Lower lobe of right lung (tissue), 2 donors: ENCODE data around the gene ZNF630. TPM values are rescaled to one million over a fixed set of nuclear protein-coding genes. Genes with fewer than 3 reads are reported as not detected.

Source experiments
- ATAC-seq, 2 donors: fragments of 200-7000 bp; cut with Tn5 transposase; one replicate each; pipeline ENCODE4 v1.9.1; 2020 to 2022; ENCODE audit warnings: mild to moderate bottlenecking in 2 of 2, moderate library complexity in 2 of 2
- DNase-seq: peaks from one replicate; pipeline ENCODE4 v3.0.0-alpha.2; 2020
- H3K27ac ChIP-seq: fragments of 200-600 bp; one replicate; pipeline ENCODE4 v1.8.0; 2022
- H3K27me3 ChIP-seq: fragments of 200-600 bp; one replicate; pipeline ENCODE4 v1.8.0; 2022; ENCODE audit warnings: low read depth
- H3K36me3 ChIP-seq: fragments of 200-600 bp; one replicate; pipeline ENCODE4 v1.8.0; 2022; ENCODE audit warnings: mild to moderate bottlenecking
- H3K4me1 ChIP-seq: fragments of 200-600 bp; one replicate; pipeline ENCODE4 v1.8.0; 2022
- H3K4me3 ChIP-seq: fragments of 200-600 bp; one replicate; pipeline ENCODE4 v1.8.0; 2022; ENCODE audit warnings: mild to moderate bottlenecking
- H3K9me3 ChIP-seq: fragments of 200-600 bp; one replicate; pipeline ENCODE4 v1.8.0; 2022
- CTCF ChIP-seq: fragments of 200-600 bp; IDR thresholded peaks from one replicate; pipeline ENCODE4 v1.8.0; 2022; ENCODE audit warnings: antibody characterized with exemption, mild to moderate bottlenecking
- intact Hi-C: fragments of 100-400 bp; cut with DNase I; formaldehyde crosslinking; loops from one replicate; pipeline ENCODE4 v1.11.0; 2022
- total RNA-seq: library from RNA; stranded (reverse); fragmentation: NEBNext Ultra II Directional; extraction: Animal tissue kit (Norgen Biotek cat#: 25700); gene quantifications from one replicate; pipeline ENCODE4 v1.2.1, GENCODE V29; 2021
- donor health status: DM: no; HTN: yes; CAD: no; lungs with severe emphysema.

The ZNF630 gene
- total RNA-seq, 1 donor from 2014 or later: 4.0 TPM

GRCh38 chrX:48086082-48086481 lies 14.6 kb upstream of the ZNF630 start:
- Histone ChIP-seq H3K36me3 (no peaks in the 10 kb centered on the region), H3K27me3 (no peaks in the 10 kb centered on the region), H3K4me3 (no peak overlapping the region), H3K9me3 (no peaks in the 10 kb centered on the region), H3K27ac (no peak overlapping the region), H3K4me1 (no peaks in the 10 kb centered on the region)
- intact Hi-C loops: no loop called here
- DNase-seq: no peak
- TF ChIP-seq CTCF: no peak
- ATAC-seq: no peak

- no peak for TF ChIP-seq CTCF
- intact Hi-C loops: no loop called here
- Histone ChIP-seq H3K27ac (no peak overlapping the region), H3K27me3 (no peaks in the 10 kb centered on the region), H3K36me3 (no peaks in the 10 kb centered on the region), H3K4me1 (no peaks in the 10 kb centered on the region), H3K4me3 (no peak overlapping the region), H3K9me3 (no peaks in the 10 kb centered on the region)
- ATAC-seq (no peak), DNase-seq (no peak)
Observed at GRCh38 chrX:48083706-48084105, 12.3 kb upstream of the ZNF630 start.

- intact Hi-C loops: no loop called here
- Histone ChIP-seq H3K36me3 (no peaks in the 10 kb centered on the region), H3K9me3 (no peaks in the 10 kb centered on the region), H3K27me3 (no peaks in the 10 kb centered on the region), H3K27ac (no peak overlapping the region), H3K4me3 (no peak overlapping the region), H3K4me1 (no peaks in the 10 kb centered on the region)
- DNase-seq: no peak
- peak; percentile 83 to 87 for ATAC-seq
- peak; percentile 62 for TF ChIP-seq CTCF
Observed at GRCh38 chrX:48083212-48083611, 11.8 kb upstream of the ZNF630 start.

- intact Hi-C loops: no loop called here
- Histone ChIP-seq H3K4me1 (no peaks in the 10 kb centered on the region), H3K4me3 (no peak overlapping the region), H3K9me3 (no peaks in the 10 kb centered on the region), H3K27me3 (no peaks in the 10 kb centered on the region), H3K36me3 (no peaks in the 10 kb centered on the region), H3K27ac (no peak overlapping the region)
- DNase-seq (no peak), ATAC-seq (no peak)
- no peak for TF ChIP-seq CTCF
Observed at GRCh38 chrX:48076343-48076742, 4.9 kb upstream of the ZNF630 start.

- no peak for TF ChIP-seq CTCF
- no peak for ATAC-seq
- Histone ChIP-seq H3K9me3 (no peaks in the 10 kb centered on the region), H3K27me3 (no peaks in the 10 kb centered on the region), H3K27ac (peak overlapping the region; percentile 89), H3K36me3 (no peaks in the 10 kb centered on the region), H3K4me1 (no peaks in the 10 kb centered on the region), H3K4me3 (peak overlapping the region; percentile 67)
- intact Hi-C loops: no loop called here
- DNase-seq: no peak
Observed at GRCh38 chrX:48071986-48072605, 656 bp upstream of the ZNF630 start.
